H1 (cell line): Measurements from ENCODE around the gene SLCO4A1.

Source experiments
- CBX5 ChIP-seq: fragments of 300-800, 300-1000 bp; sonication (generic); IDR thresholded peaks from 2 replicates; pipeline ENCODE4 v1.7.1; 2016; ENCODE audit warnings: antibody characterized with exemption, low read length, low read depth
- CEBPB ChIP-seq: IDR thresholded peaks from 2 replicates; pipeline ENCODE4 v1.6.1; 2012; ENCODE audit warnings: low read depth, low read length
- CHD2 ChIP-seq: IDR thresholded peaks from 2 replicates; pipeline ENCODE4 v1.6.1; 2012; ENCODE audit warnings: low read length, improper control_type of control experiment
- CTCF ChIP-seq, 3 experiments: IDR thresholded peaks; 1 replicate in 2 of 3; 2 replicates in 1 of 3; pipeline versions ENCODE4 v1.5.1 to v1.6.1; 2011; ENCODE audit warnings: low read length in 3 of 3, mild to moderate bottlenecking in 3 of 3, inconsistent platforms in 2 of 3, low read depth in 1 of 3, moderate library complexity in 1 of 3; ENCODE audit not compliant: insufficient read depth in 1 of 3; ENCODE audit errors: control extremely low read depth in 1 of 3
- E2F6 ChIP-seq: IDR thresholded peaks from 2 replicates; pipeline ENCODE4 v1.6.1; 2012; ENCODE audit warnings: inconsistent platforms
- KDM1A ChIP-seq: fragments of 200-600, 300-600 bp; sonication (generic); IDR thresholded peaks from 2 replicates; pipeline ENCODE4 v1.7.1; 2016; ENCODE audit warnings: mild to moderate bottlenecking, low read length, borderline replicate concordance
- MAFK ChIP-seq: IDR thresholded peaks from 2 replicates; pipeline ENCODE4 v1.6.1; 2012; ENCODE audit warnings: low read depth, mild to moderate bottlenecking, improper control_type of control experiment, low read length
- POLR2AphosphoS5 ChIP-seq: IDR thresholded peaks from 2 replicates; pipeline ENCODE4 v1.6.1; 2011; ENCODE audit warnings: low read depth, low read length
- RFX5 ChIP-seq: IDR thresholded peaks from 2 replicates; pipeline ENCODE4 v1.6.1; 2011; ENCODE audit warnings: low read depth, low read length, improper control_type of control experiment, borderline replicate concordance
- SP1 ChIP-seq: IDR thresholded peaks from 2 replicates; pipeline ENCODE4 v1.6.1; 2011; ENCODE audit warnings: low read depth, low read length
- TAF1 ChIP-seq: IDR thresholded peaks from 2 replicates; pipeline ENCODE4 v1.6.1; 2011; ENCODE audit warnings: mild to moderate bottlenecking, low read depth, low read length
- TBP ChIP-seq: IDR thresholded peaks from 2 replicates; pipeline ENCODE4 v1.6.1; 2011; ENCODE audit warnings: low read depth, low read length, improper control_type of control experiment
- TCF12 ChIP-seq: IDR thresholded peaks from 2 replicates; pipeline ENCODE4 v1.6.1; 2011; ENCODE audit warnings: low read depth, mild to moderate bottlenecking, low read length

GRCh38 chr20:62700261-62700930 lies 58.1 kb downstream of the SLCO4A1 start:
- TF ChIP-seq CHD2: no peak
- no peak for TF ChIP-seq POLR2AphosphoS5
- no peak for TF ChIP-seq CTCF (IDR thresholded peaks at IDR 0.05; ENCODE audit: control extremely low read depth in 1 of 3, insufficient read depth in 1 of 3, low read depth in 1 of 3, low read length in 3 of 3)
- no peak for TF ChIP-seq CEBPB
- no peak for TF ChIP-seq TAF1
- TF ChIP-seq TCF12: no peak
- TF ChIP-seq E2F6: no peak
- TF ChIP-seq RFX5: no peak
- TF ChIP-seq TBP: no peak
- no peak for TF ChIP-seq MAFK
- TF ChIP-seq KDM1A: no peak
- no peak for TF ChIP-seq CBX5
- no peak for TF ChIP-seq SP1
